Neural progenitor cell (in vitro differentiated cells): ENCODE data around the gene SOBP. TPM values are rescaled to one million over a fixed set of nuclear protein-coding genes. Genes with fewer than 3 reads are reported as not detected.

ENCODE experiments used
- DNase-seq: peaks from one replicate; pipeline ENCODE4 v3.0.0-alpha.2; 2016; ENCODE audit warnings: low spot score
- H2AFZ ChIP-seq: fragments of 200-600 bp; sonication (generic); replicated peaks from 2 replicates; pipeline ENCODE4 v1.6.1; 2016; ENCODE audit warnings: antibody characterized with exemption
- H3F3A ChIP-seq: fragments of 200-600 bp; sonication (generic); 2 replicates; pipeline ENCODE4 v1.6.1; 2016; ENCODE audit warnings: antibody characterized with exemption, low read depth
- H3K27ac ChIP-seq: fragments of 200-600 bp; sonication (generic); 2 replicates; pipeline ENCODE4 v1.5.1; 2016; ENCODE audit warnings: mild to moderate bottlenecking
- H3K27me3 ChIP-seq: fragments of 200-600 bp; sonication (generic); 2 replicates; pipeline ENCODE4 v1.6.1; 2016; ENCODE audit warnings: mild to moderate bottlenecking, moderate library complexity
- H3K36me3 ChIP-seq: fragments of 200-600 bp; sonication (generic); 2 replicates; pipeline ENCODE4 v1.5.1; 2016
- H3K4me1 ChIP-seq: fragments of 200-600 bp; sonication (generic); 2 replicates; pipeline ENCODE4 v1.6.1; 2016; ENCODE audit warnings: mixed run types
- H3K4me2 ChIP-seq: fragments of 200-600 bp; sonication (generic); 2 replicates; pipeline ENCODE4 v1.6.1; 2016
- H3K4me3 ChIP-seq: fragments of 200-600 bp; sonication (generic); 2 replicates; pipeline ENCODE4 v1.5.1; 2016
- H3K79me2 ChIP-seq: fragments of 200-600 bp; sonication (generic); 2 replicates; pipeline ENCODE4 v1.6.1; 2016; ENCODE audit warnings: low read depth
- H3K9ac ChIP-seq: fragments of 200-600 bp; sonication (generic); 2 replicates; pipeline ENCODE4 v1.6.1; 2016
- H3K9me3 ChIP-seq: fragments of 200-600 bp; sonication (generic); 2 replicates; pipeline ENCODE4 v1.5.1; 2016; ENCODE audit warnings: low read depth
- H4K20me1 ChIP-seq: fragments of 200-600 bp; sonication (generic); 2 replicates; pipeline ENCODE4 v1.6.1; 2016; ENCODE audit warnings: low read depth
- H3K27ac Mint-ChIP-seq: 3 replicates; pipeline ENCODE4 v1.8.0; 2021; ENCODE audit warnings: mixed read lengths
- H3K27me3 Mint-ChIP-seq: 2 replicates; pipeline ENCODE4 v1.8.0; 2022; ENCODE audit warnings: low read depth, mild to moderate bottlenecking, inconsistent platforms, moderate library complexity, mixed read lengths; ENCODE audit not compliant: insufficient read depth
- H3K36me3 Mint-ChIP-seq: 3 replicates; pipeline ENCODE4 v1.8.0; 2021; ENCODE audit warnings: mixed read lengths
- H3K4me1 Mint-ChIP-seq: 3 replicates; pipeline ENCODE4 v1.8.0; 2021; ENCODE audit warnings: mixed read lengths
- H3K4me3 Mint-ChIP-seq: 3 replicates; pipeline ENCODE4 v1.8.0; 2021; ENCODE audit warnings: mild to moderate bottlenecking, moderate library complexity, mixed read lengths
- H3K9me3 Mint-ChIP-seq: 3 replicates; pipeline ENCODE4 v1.8.0; 2020; ENCODE audit warnings: mixed read lengths
- CTCF ChIP-seq: fragments of 200-600 bp; sonication (generic); IDR thresholded peaks from 2 replicates; pipeline ENCODE4 v1.5.1; 2017; ENCODE audit warnings: antibody characterized with exemption, mild to moderate bottlenecking
- EZH2 ChIP-seq: fragments of 200-600 bp; sonication (generic); IDR thresholded peaks from 2 replicates; pipeline ENCODE4 v1.6.1; 2017; ENCODE audit warnings: antibody characterized with exemption, mild to moderate bottlenecking, moderate library complexity
- EZH2phosphoT487 ChIP-seq: fragments of 200-600 bp; sonication (generic); IDR thresholded peaks from 2 replicates; pipeline ENCODE4 v1.6.1; 2017; ENCODE audit warnings: antibody characterized with exemption
- total RNA-seq: library from RNA; depleted of rRNA; stranded (reverse); fragments of >200 nt; gene quantifications from 2 replicates; pipeline ENCODE4 v1.2.3, GENCODE V29; 2015; ENCODE audit warnings: low replicate concordance

Gene SOBP
- total RNA-seq, 1 donor from 2014 or later: 12.6 TPM

- Histone ChIP-seq H3K4me1 (peaks cover 63% of the 10 kb centered on the region), H3K9ac (no peak overlapping the region), H3K79me2 (no peaks in the 10 kb centered on the region), H3K9me3 (no peaks in the 10 kb centered on the region), H3K4me2 (no peak overlapping the region), H3K4me3 (no peak overlapping the region), H4K20me1 (peaks cover 12% of the 10 kb centered on the region), H3F3A (peaks cover 30% of the 10 kb centered on the region), H3K27me3 (no peaks in the 10 kb centered on the region), H2AFZ (no peak overlapping the region), H3K36me3 (no peaks in the 10 kb centered on the region), H3K27ac (no peak overlapping the region)
- H3K27me3 Mint-ChIP-seq: no peaks in the 10 kb centered on the region
- H3K36me3 Mint-ChIP-seq: peaks cover 21% of the 10 kb centered on the region
- no peak overlapping the region for H3K27ac Mint-ChIP-seq
- DNase-seq: no peak
- no peak overlapping the region for H3K4me3 Mint-ChIP-seq
- no peak for TF ChIP-seq EZH2phosphoT487
- TF ChIP-seq CTCF: no peak
- no peak for TF ChIP-seq EZH2
- H3K4me1 Mint-ChIP-seq: peaks cover 72% of the 10 kb centered on the region
- H3K9me3 Mint-ChIP-seq: no peaks in the 10 kb centered on the region
Observed at GRCh38 chr6:107624541-107624940, 134.6 kb downstream of the SOBP start.

GRCh38 chr6:107625264-107625663 is 135.3 kb downstream of the SOBP start:
- no peaks in the 10 kb centered on the region for H3K27me3 ChIP-seq
- TF ChIP-seq EZH2 (no peak), CTCF (no peak), EZH2phosphoT487 (no peak)
- H3K27ac ChIP-seq: no peak overlapping the region
- no peaks in the 10 kb centered on the region for H3K27me3 Mint-ChIP-seq
- no peaks in the 10 kb centered on the region for H3K36me3 ChIP-seq
- H3K9ac ChIP-seq: no peak overlapping the region
- no peaks in the 10 kb centered on the region for H3K79me2 ChIP-seq
- H3K4me3 ChIP-seq: no peak overlapping the region
- DNase-seq: no peak
- no peak overlapping the region for H3K4me2 ChIP-seq
- H3K4me3 Mint-ChIP-seq: no peak overlapping the region
- no peaks in the 10 kb centered on the region for H3K9me3 Mint-ChIP-seq
- H3K9me3 ChIP-seq: no peaks in the 10 kb centered on the region
- peaks cover 73% of the 10 kb centered on the region for H3K4me1 Mint-ChIP-seq
- no peak overlapping the region for H2AFZ ChIP-seq
- peaks cover 34% of the 10 kb centered on the region for H3F3A ChIP-seq
- H3K4me1 ChIP-seq: peaks cover 68% of the 10 kb centered on the region
- H3K27ac Mint-ChIP-seq: peak overlapping the region; percentile 32
- H4K20me1 ChIP-seq: peaks cover 17% of the 10 kb centered on the region
- peaks cover 21% of the 10 kb centered on the region for H3K36me3 Mint-ChIP-seq

DNA sequence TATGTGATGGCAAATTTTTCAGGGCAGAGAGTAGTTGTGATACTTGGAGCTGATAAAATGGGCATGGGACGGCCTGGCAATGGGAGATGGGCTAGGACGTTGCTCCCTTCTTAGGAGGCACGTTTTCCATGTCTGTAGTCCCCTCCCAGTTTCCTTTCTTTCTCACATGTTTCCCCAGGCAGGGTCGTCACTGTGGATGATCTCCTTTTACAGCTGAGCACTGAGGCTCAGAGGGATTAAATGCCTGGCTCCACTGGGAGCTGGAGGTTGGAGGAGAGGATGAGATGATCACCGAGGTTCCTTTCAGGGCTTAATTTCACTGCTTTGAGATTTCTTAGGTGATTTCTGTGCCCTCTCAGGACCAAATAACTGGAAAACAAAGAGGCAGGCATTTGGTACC is 136.7 kb downstream of the SOBP start:
- no peaks in the 10 kb centered on the region for H3K27me3 Mint-ChIP-seq

More for the DNA sequence above, 136.7 kb downstream of the SOBP start:
- peak; percentile 52 for DNase-seq
- H3K4me3 ChIP-seq: no peak overlapping the region
- TF ChIP-seq EZH2: no peak
- no peak for TF ChIP-seq CTCF
- TF ChIP-seq EZH2phosphoT487: no peak
- Mint-ChIP-seq H3K9me3 (no peaks in the 10 kb centered on the region), H3K4me1 (peaks cover 62% of the 10 kb centered on the region), H3K4me3 (no peak overlapping the region), H3K27ac (no peak overlapping the region), H3K36me3 (peaks cover 16% of the 10 kb centered on the region)
- H3K27me3 ChIP-seq: no peaks in the 10 kb centered on the region
- peak overlapping the region; percentile 37 for H3K4me2 ChIP-seq
- H3K4me1 ChIP-seq: peaks cover 55% of the 10 kb centered on the region
- H3K27ac ChIP-seq: peak overlapping the region; percentile 48
- H3K9ac ChIP-seq: no peak overlapping the region
- no peaks in the 10 kb centered on the region for H3K36me3 ChIP-seq
- no peaks in the 10 kb centered on the region for H3K9me3 ChIP-seq
- H3F3A ChIP-seq: peaks cover 23% of the 10 kb centered on the region
- no peak overlapping the region for H2AFZ ChIP-seq
- no peaks in the 10 kb centered on the region for H3K79me2 ChIP-seq
- H4K20me1 ChIP-seq: peaks cover 17% of the 10 kb centered on the region
